K562 (cell line): ENCODE measurements around the gene THADA. TPM values are rescaled to one million over a fixed set of nuclear protein-coding genes. Genes with fewer than 3 reads are reported as not detected.

Source experiments
- ARHGAP35 ChIP-seq: fragments of 450-650 bp; IDR thresholded peaks from 2 replicates; pipeline ENCODE4 v1.6.1; 2018; ENCODE audit not compliant: partially characterized antibody
- BCOR ChIP-seq: fragments of 450-650 bp; IDR thresholded peaks from 2 replicates; pipeline ENCODE4 v1.6.1; 2016
- CBFA2T3 ChIP-seq: fragments of 450-650 bp; IDR thresholded peaks from 2 replicates; pipeline ENCODE4 v1.6.1; 2017
- CHD4 ChIP-seq: fragments of 200-600 bp; sonication (generic); IDR thresholded peaks from 3 replicates; pipeline ENCODE4 v1.6.1; 2012; ENCODE audit warnings: low read depth, mild to moderate bottlenecking, mixed read lengths, low read length, inconsistent platforms; ENCODE audit not compliant: insufficient read depth, insufficient replicate concordance, poor library complexity, severe bottlenecking
- E2F5 ChIP-seq: sonication (generic); formaldehyde crosslinking; IDR thresholded peaks from 2 replicates; pipeline ENCODE4 v1.8.0; 2022; ENCODE audit warnings: mild to moderate bottlenecking, missing genetic modification reagents
- ELF4 ChIP-seq: fragments of 450-650 bp; formaldehyde crosslinking; IDR thresholded peaks from 2 replicates; pipeline ENCODE4 v1.4.0; 2022; ENCODE audit warnings: missing genetic modification characterization
- EP300 ChIP-seq: IDR thresholded peaks from 2 replicates; pipeline ENCODE4 v1.6.1; 2012; ENCODE audit warnings: low read length, improper control_type of control experiment
- GATAD2A ChIP-seq: fragments of 450-650 bp; IDR thresholded peaks from 2 replicates; pipeline ENCODE4 v1.6.1; 2017
- MYNN ChIP-seq, 2 experiments: sonication (generic); formaldehyde crosslinking in 1 of 2; IDR thresholded peaks; 2 replicates each; pipeline versions ENCODE4 v1.5.0 to v1.6.1; 2016 to 2020; ENCODE audit warnings: antibody characterized with exemption in 1 of 2, missing genetic modification reagents in 1 of 2
- PREB ChIP-seq: sonication (generic); formaldehyde crosslinking; IDR thresholded peaks from 2 replicates; pipeline ENCODE4 v1.8.1; 2023; ENCODE audit warnings: mild to moderate bottlenecking, missing genetic modification reagents
- RBM34 ChIP-seq: fragments of 200-400 bp; formaldehyde crosslinking; IDR thresholded peaks from 2 replicates; pipeline ENCODE4 v1.6.1; 2018; ENCODE audit warnings: low read length, borderline replicate concordance; ENCODE audit not compliant: insufficient read depth
- SETDB1 ChIP-seq: IDR thresholded peaks from one replicate; pipeline ENCODE4 v1.6.1; 2012; ENCODE audit warnings: low read length, control low read depth, inconsistent platforms
- SMAD1 ChIP-seq: fragments of 150-350 bp; IDR thresholded peaks from 2 replicates; pipeline ENCODE4 v1.6.1; 2014; ENCODE audit warnings: low read length, low read depth; ENCODE audit not compliant: partially characterized antibody
- SMARCE1 ChIP-seq: fragments of 450-650 bp; IDR thresholded peaks from 2 replicates; pipeline ENCODE4 v1.7.1; 2016; ENCODE audit warnings: mild to moderate bottlenecking
- ZKSCAN3 ChIP-seq: fragments of 250-450 bp; sonication (Bioruptor Pico); IDR thresholded peaks from 2 replicates; pipeline ENCODE4 v1.4.0; 2020
- polyA plus RNA-seq, 8 experiments: library from polyadenylated mRNA; depleted of rRNA in 4 of 8; stranded (reverse) in 5 of 8; unstranded in 3 of 8; fragments of >200 nt; fragmentation: Nextera tagmentation in 2 of 8; fragmentation: Illumina TruSeq in 1 of 8; extraction: Ambion mirVana in 2 of 8; extraction: Trizol in 1 of 8; gene quantifications; 2 replicates each; pipeline versions ENCODE4 v1.2.1 to v1.2.3, GENCODE V29; 2011 to 2014; ENCODE audit warnings: inconsistent platforms in 1 of 8, missing spikeins in 1 of 8
- total RNA-seq, 7 experiments: library from RNA; depleted of rRNA in 6 of 7; stranded (reverse); fragments of >200 nt in 6 of 7; fragmentation: Illumina TruSeq in 2 of 7; extraction: Trizol in 2 of 7; gene quantifications; 2 replicates each; pipeline versions ENCODE4 v1.2.1 to v1.2.3, GENCODE V29; 2011 to 2021; ENCODE audit warnings: low replicate concordance in 1 of 7
- TF ChIP-seq, protein P1 (sequence below): fragments of 200-800 bp; sonication (Bioruptor generic); IDR thresholded peaks from 2 replicates; pipeline ENCODE4 v1.6.1; 2016; ENCODE audit warnings: missing genetic modification characterization, missing compliant biosample characterization
- TF ChIP-seq, protein P2 (sequence below): fragments of 250-450 bp; sonication (Bioruptor Pico); IDR thresholded peaks from 2 replicates; pipeline ENCODE4 v1.4.0; 2020; ENCODE audit warnings: mild to moderate bottlenecking, moderate library complexity
- TF ChIP-seq, protein P3 (sequence below): fragments of 450-650 bp; IDR thresholded peaks from 2 replicates; pipeline ENCODE4 v1.6.1; 2016; ENCODE audit warnings: low read depth, mild to moderate bottlenecking, moderate library complexity

The THADA gene
- total and polyA plus RNA-seq, 9 of the 15 experiments (the other 6 are each of a cell fraction or from before 2014, with no cell fraction given), result 17.8 to 34.7 (median 31.9) TPM

DNA sequence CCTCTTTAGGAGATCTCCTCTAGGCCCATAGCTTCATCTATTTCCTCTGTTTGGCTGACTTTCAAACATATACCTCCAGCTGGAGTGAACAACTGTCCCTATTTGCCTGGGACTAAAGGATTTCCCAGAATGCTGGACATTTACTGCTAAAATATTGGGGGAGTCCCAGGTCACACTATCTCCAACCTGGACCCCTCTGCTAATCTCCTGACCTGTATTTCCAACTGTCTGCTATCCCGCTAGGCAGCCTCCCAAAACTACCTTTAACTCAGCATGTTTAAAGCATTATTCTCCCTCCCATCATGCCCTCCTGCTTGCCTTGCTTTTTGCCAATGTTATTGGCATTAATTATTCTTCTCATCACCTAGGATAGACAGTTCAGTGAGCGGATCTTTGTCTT is 77.1 kb downstream of the THADA start (continued):
- TF ChIP-seq RBM34, result no peak
- TF ChIP-seq SETDB1, result no peak
- peak; percentile 10; the same call in 1 of the 2 replicates for TF ChIP-seq EP300
- no peak for TF ChIP-seq SMAD1
- TF ChIP-seq SMARCE1, result no peak
- TF ChIP-seq ZKSCAN3 (CRISPR knock-in tag), result no peak
- TF ChIP-seq MYNN (IDR thresholded peaks at IDR 0.05), result no peak
- TF ChIP-seq MYNN (CRISPR knock-in tag; IDR thresholded peaks at IDR 0.05), result no peak
- TF ChIP-seq BCOR, result no peak
- no peak for TF ChIP-seq E2F5 (CRISPR knock-in tag)
- no peak for TF ChIP-seq PREB (CRISPR knock-in tag)
- peak; percentile 53 for TF ChIP-seq CBFA2T3
- TF ChIP-seq ARHGAP35, result no peak
- TF ChIP-seq, protein P1, sequence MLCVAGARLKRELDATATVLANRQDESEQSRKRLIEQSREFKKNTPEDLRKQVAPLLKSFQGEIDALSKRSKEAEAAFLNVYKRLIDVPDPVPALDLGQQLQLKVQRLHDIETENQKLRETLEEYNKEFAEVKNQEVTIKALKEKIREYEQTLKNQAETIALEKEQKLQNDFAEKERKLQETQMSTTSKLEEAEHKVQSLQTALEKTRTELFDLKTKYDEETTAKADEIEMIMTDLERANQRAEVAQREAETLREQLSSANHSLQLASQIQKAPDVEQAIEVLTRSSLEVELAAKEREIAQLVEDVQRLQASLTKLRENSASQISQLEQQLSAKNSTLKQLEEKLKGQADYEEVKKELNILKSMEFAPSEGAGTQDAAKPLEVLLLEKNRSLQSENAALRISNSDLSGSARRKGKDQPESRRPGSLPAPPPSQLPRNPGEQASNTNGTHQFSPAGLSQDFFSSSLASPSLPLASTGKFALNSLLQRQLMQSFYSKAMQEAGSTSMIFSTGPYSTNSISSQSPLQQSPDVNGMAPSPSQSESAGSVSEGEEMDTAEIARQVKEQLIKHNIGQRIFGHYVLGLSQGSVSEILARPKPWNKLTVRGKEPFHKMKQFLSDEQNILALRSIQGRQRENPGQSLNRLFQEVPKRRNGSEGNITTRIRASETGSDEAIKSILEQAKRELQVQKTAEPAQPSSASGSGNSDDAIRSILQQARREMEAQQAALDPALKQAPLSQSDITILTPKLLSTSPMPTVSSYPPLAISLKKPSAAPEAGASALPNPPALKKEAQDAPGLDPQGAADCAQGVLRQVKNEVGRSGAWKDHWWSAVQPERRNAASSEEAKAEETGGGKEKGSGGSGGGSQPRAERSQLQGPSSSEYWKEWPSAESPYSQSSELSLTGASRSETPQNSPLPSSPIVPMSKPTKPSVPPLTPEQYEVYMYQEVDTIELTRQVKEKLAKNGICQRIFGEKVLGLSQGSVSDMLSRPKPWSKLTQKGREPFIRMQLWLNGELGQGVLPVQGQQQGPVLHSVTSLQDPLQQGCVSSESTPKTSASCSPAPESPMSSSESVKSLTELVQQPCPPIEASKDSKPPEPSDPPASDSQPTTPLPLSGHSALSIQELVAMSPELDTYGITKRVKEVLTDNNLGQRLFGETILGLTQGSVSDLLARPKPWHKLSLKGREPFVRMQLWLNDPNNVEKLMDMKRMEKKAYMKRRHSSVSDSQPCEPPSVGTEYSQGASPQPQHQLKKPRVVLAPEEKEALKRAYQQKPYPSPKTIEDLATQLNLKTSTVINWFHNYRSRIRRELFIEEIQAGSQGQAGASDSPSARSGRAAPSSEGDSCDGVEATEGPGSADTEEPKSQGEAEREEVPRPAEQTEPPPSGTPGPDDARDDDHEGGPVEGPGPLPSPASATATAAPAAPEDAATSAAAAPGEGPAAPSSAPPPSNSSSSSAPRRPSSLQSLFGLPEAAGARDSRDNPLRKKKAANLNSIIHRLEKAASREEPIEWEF (CRISPR knock-in tag), result no peak
- TF ChIP-seq, protein P2, sequence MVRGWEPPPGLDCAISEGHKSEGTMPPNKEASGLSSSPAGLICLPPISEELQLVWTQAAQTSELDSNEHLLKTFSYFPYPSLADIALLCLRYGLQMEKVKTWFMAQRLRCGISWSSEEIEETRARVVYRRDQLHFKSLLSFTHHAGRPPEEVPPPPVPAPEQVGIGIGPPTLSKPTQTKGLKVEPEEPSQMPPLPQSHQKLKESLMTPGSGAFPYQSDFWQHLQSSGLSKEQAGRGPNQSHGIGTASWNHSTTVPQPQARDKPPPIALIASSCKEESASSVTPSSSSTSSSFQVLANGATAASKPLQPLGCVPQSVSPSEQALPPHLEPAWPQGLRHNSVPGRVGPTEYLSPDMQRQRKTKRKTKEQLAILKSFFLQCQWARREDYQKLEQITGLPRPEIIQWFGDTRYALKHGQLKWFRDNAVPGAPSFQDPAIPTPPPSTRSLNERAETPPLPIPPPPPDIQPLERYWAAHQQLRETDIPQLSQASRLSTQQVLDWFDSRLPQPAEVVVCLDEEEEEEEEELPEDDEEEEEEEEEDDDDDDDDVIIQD (CRISPR knock-in tag), result no peak
- TF ChIP-seq GATAD2A, result peak; percentile 34; the same call in 1 of the 2 replicates
- TF ChIP-seq CHD4, result no peak
- TF ChIP-seq, protein P3, sequence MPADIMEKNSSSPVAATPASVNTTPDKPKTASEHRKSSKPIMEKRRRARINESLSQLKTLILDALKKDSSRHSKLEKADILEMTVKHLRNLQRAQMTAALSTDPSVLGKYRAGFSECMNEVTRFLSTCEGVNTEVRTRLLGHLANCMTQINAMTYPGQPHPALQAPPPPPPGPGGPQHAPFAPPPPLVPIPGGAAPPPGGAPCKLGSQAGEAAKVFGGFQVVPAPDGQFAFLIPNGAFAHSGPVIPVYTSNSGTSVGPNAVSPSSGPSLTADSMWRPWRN, result no peak
- no peak for TF ChIP-seq ELF4 (CRISPR knock-in tag)
